Activated naive CD4-positive, alpha-beta T cell treated with anti-CD3 and anti-CD28 coated beads, Interleukin-2, amount 10 ng/mL, durations not matched to agents 7 days and 5 days (primary cell): ENCODE data around the gene NXPE4.
"Not testable (repeated sequence)": the region's sequence is repeated elsewhere in the genome, so short reads cannot be mapped to it uniquely, and the experiment has no call there.

Experiments
- CTCF ChIA-PET: fragments of 350-600 bp; sonication (Branson Sonifier 250); formaldehyde crosslinking; loops from one replicate; lab custom pipeline; 2021; ENCODE audit warnings: antibody characterized with exemption; lab: Charles Lee
- DNase-seq: peaks from one replicate; pipeline ENCODE4 v3.0.0-alpha.2; 2020
- H3K27ac Mint-ChIP-seq: one replicate; pipeline ENCODE4 v1.8.0; 2021; ENCODE audit warnings: mild to moderate bottlenecking, moderate library complexity, mixed read lengths
- H3K27me3 Mint-ChIP-seq: one replicate; pipeline ENCODE4 v1.8.0; 2021; ENCODE audit warnings: mild to moderate bottlenecking, mixed read lengths
- H3K36me3 Mint-ChIP-seq: one replicate; pipeline ENCODE4 v1.8.0; 2021; ENCODE audit warnings: mixed read lengths
- H3K4me1 Mint-ChIP-seq: one replicate; pipeline ENCODE4 v1.8.0; 2021; ENCODE audit warnings: mixed read lengths
- H3K4me3 Mint-ChIP-seq: one replicate; pipeline ENCODE4 v1.8.0; 2021; ENCODE audit warnings: mild to moderate bottlenecking, moderate library complexity, mixed read lengths
- H3K9me3 Mint-ChIP-seq: one replicate; pipeline ENCODE4 v1.8.0; 2021; ENCODE audit warnings: mixed read lengths

NXPE4 gene

GRCh38 chr11:114595571-114595970 is at the start of gene NXPE4:
Gene NXPE4 (minus strand): TSS chr11:114595786. CDS start chr11:114594759, 1,027 bp downstream.
- H3K27ac Mint-ChIP-seq: no peak within 1 kb of the TSS
- no peaks in the 10 kb centered on the region for H3K4me1 Mint-ChIP-seq
- CTCF ChIA-PET: no interaction called here

GRCh38 chr11:114639440-114639839 is 43.9 kb upstream of the NXPE4 start:
- H3K27ac Mint-ChIP-seq, H3K9me3 Mint-ChIP-seq, H3K27me3 Mint-ChIP-seq, CTCF ChIA-PET, H3K4me1 Mint-ChIP-seq, H3K36me3 Mint-ChIP-seq, H3K4me3 Mint-ChIP-seq, DNase-seq: not testable (repeated sequence)

More at GRCh38 chr11:114595571-114595970, at the start of gene NXPE4:
- H3K4me3 Mint-ChIP-seq: no peak within 1 kb of the TSS
- no peak for DNase-seq
- H3K36me3 Mint-ChIP-seq: no peaks in the 10 kb centered on the region
- no peaks in the 10 kb centered on the region for H3K9me3 Mint-ChIP-seq
- peaks cover 3% of the 10 kb centered on the region for H3K27me3 Mint-ChIP-seq

GRCh38 chr11:114631445-114631965 is 35.9 kb upstream of the NXPE4 start:
- H3K36me3 Mint-ChIP-seq, H3K4me1 Mint-ChIP-seq, CTCF ChIA-PET, H3K9me3 Mint-ChIP-seq, H3K4me3 Mint-ChIP-seq, H3K27ac Mint-ChIP-seq, H3K27me3 Mint-ChIP-seq: not testable (repeated sequence)
- DNase-seq: peak; percentile 40

- Mint-ChIP-seq H3K27ac (no peak overlapping the region), H3K27me3 (no peaks in the 10 kb centered on the region), H3K9me3 (peaks cover 19% of the 10 kb centered on the region), H3K4me3 (no peak overlapping the region), H3K4me1 (no peaks in the 10 kb centered on the region), H3K36me3 (no peaks in the 10 kb centered on the region)
- no peak for DNase-seq
- CTCF ChIA-PET: no interaction called here
Measured at GRCh38 chr11:114625294-114625693, 29.7 kb upstream of the NXPE4 start.

GRCh38 chr11:114624455-114625207 is 29.0 kb upstream of the NXPE4 start:
- CTCF ChIA-PET: no interaction called here
- H3K27me3 Mint-ChIP-seq: no peaks in the 10 kb centered on the region
- H3K9me3 Mint-ChIP-seq: peaks cover 23% of the 10 kb centered on the region
- no peak for DNase-seq
- no peak overlapping the region for H3K27ac Mint-ChIP-seq
- H3K36me3 Mint-ChIP-seq: no peaks in the 10 kb centered on the region
- H3K4me1 Mint-ChIP-seq: no peaks in the 10 kb centered on the region
- no peak overlapping the region for H3K4me3 Mint-ChIP-seq

- no peak overlapping the region for H3K4me3 Mint-ChIP-seq
- H3K36me3 Mint-ChIP-seq: no peaks in the 10 kb centered on the region
- no peak for DNase-seq
- no peak overlapping the region for H3K27ac Mint-ChIP-seq
- CTCF ChIA-PET: no interaction called here
- no peaks in the 10 kb centered on the region for H3K27me3 Mint-ChIP-seq
- peaks cover 28% of the 10 kb centered on the region for H3K9me3 Mint-ChIP-seq
- H3K4me1 Mint-ChIP-seq: no peaks in the 10 kb centered on the region
Measured at GRCh38 chr11:114623720-114624119, 28.1 kb upstream of the NXPE4 start.

GRCh38 chr11:114622858-114623257 is 27.3 kb upstream of the NXPE4 start:
- H3K36me3 Mint-ChIP-seq: no peaks in the 10 kb centered on the region
- H3K9me3 Mint-ChIP-seq: peaks cover 32% of the 10 kb centered on the region
- H3K4me3 Mint-ChIP-seq: no peak overlapping the region
- H3K27ac Mint-ChIP-seq: no peak overlapping the region
- CTCF ChIA-PET: no interaction called here
- no peak for DNase-seq
- no peaks in the 10 kb centered on the region for H3K4me1 Mint-ChIP-seq
- H3K27me3 Mint-ChIP-seq: no peaks in the 10 kb centered on the region

GRCh38 chr11:114621950-114622809 is 26.6 kb upstream of the NXPE4 start:
- no peaks in the 10 kb centered on the region for H3K27me3 Mint-ChIP-seq
- CTCF ChIA-PET: no interaction called here
- no peaks in the 10 kb centered on the region for H3K36me3 Mint-ChIP-seq
- no peak overlapping the region for H3K4me3 Mint-ChIP-seq
- no peak for DNase-seq
- H3K27ac Mint-ChIP-seq: no peak overlapping the region
- peaks cover 32% of the 10 kb centered on the region for H3K9me3 Mint-ChIP-seq
- no peaks in the 10 kb centered on the region for H3K4me1 Mint-ChIP-seq

- CTCF ChIA-PET: no interaction called here
- DNase-seq: no peak
Measured at GRCh38 chr11:114621072-114621471, 25.5 kb upstream of the NXPE4 start.

GRCh38 chr11:114619659-114620173 is 24.1 kb upstream of the NXPE4 start:
- CTCF ChIA-PET: no interaction called here

More at GRCh38 chr11:114621072-114621471, 25.5 kb upstream of the NXPE4 start:
- Mint-ChIP-seq H3K36me3 (no peaks in the 10 kb centered on the region), H3K27me3 (no peaks in the 10 kb centered on the region), H3K27ac (no peak overlapping the region), H3K4me1 (no peaks in the 10 kb centered on the region), H3K4me3 (no peak overlapping the region), H3K9me3 (peaks cover 32% of the 10 kb centered on the region)

GRCh38 chr11:114618139-114618538 is 22.6 kb upstream of the NXPE4 start:
- CTCF ChIA-PET: no interaction called here
- Mint-ChIP-seq H3K4me1 (no peaks in the 10 kb centered on the region), H3K4me3 (no peak overlapping the region), H3K27me3 (no peaks in the 10 kb centered on the region), H3K9me3 (peaks cover 27% of the 10 kb centered on the region), H3K27ac (no peak overlapping the region), H3K36me3 (no peaks in the 10 kb centered on the region)
- no peak for DNase-seq

More at GRCh38 chr11:114619659-114620173, 24.1 kb upstream of the NXPE4 start:
- Mint-ChIP-seq H3K9me3 (peaks cover 30% of the 10 kb centered on the region), H3K4me3 (no peak overlapping the region), H3K27ac (no peak overlapping the region), H3K27me3 (no peaks in the 10 kb centered on the region), H3K4me1 (no peaks in the 10 kb centered on the region), H3K36me3 (no peaks in the 10 kb centered on the region)
- no peak for DNase-seq

- CTCF ChIA-PET: no interaction called here
- Mint-ChIP-seq H3K9me3 (peaks cover 22% of the 10 kb centered on the region), H3K27ac (no peak overlapping the region)
Measured at GRCh38 chr11:114617157-114618124, 21.9 kb upstream of the NXPE4 start.

GRCh38 chr11:114616516-114616915 is 20.9 kb upstream of the NXPE4 start:
- H3K4me3 Mint-ChIP-seq: no peak overlapping the region
- H3K9me3 Mint-ChIP-seq: peaks cover 27% of the 10 kb centered on the region
- DNase-seq: no peak
- no peaks in the 10 kb centered on the region for H3K4me1 Mint-ChIP-seq
- H3K36me3 Mint-ChIP-seq: no peaks in the 10 kb centered on the region
- no peaks in the 10 kb centered on the region for H3K27me3 Mint-ChIP-seq
- no peak overlapping the region for H3K27ac Mint-ChIP-seq
- CTCF ChIA-PET: no interaction called here

More at GRCh38 chr11:114617157-114618124, 21.9 kb upstream of the NXPE4 start:
- DNase-seq: no peak
- no peaks in the 10 kb centered on the region for H3K4me1 Mint-ChIP-seq
- no peaks in the 10 kb centered on the region for H3K27me3 Mint-ChIP-seq
- H3K4me3 Mint-ChIP-seq: no peak overlapping the region
- H3K36me3 Mint-ChIP-seq: no peaks in the 10 kb centered on the region
